ENCODE results near the gene PDCD4. TPM values are rescaled to one million over a fixed set of nuclear protein-coding genes. Genes with fewer than 3 reads are reported as not detected.

The PDCD4 gene
- total and polyA plus RNA-seq, 2 of the 13 experiments (the other 11 are each of a cell fraction or from before 2014, with no cell fraction given): 22.8 to 56.2 TPM

DNA sequence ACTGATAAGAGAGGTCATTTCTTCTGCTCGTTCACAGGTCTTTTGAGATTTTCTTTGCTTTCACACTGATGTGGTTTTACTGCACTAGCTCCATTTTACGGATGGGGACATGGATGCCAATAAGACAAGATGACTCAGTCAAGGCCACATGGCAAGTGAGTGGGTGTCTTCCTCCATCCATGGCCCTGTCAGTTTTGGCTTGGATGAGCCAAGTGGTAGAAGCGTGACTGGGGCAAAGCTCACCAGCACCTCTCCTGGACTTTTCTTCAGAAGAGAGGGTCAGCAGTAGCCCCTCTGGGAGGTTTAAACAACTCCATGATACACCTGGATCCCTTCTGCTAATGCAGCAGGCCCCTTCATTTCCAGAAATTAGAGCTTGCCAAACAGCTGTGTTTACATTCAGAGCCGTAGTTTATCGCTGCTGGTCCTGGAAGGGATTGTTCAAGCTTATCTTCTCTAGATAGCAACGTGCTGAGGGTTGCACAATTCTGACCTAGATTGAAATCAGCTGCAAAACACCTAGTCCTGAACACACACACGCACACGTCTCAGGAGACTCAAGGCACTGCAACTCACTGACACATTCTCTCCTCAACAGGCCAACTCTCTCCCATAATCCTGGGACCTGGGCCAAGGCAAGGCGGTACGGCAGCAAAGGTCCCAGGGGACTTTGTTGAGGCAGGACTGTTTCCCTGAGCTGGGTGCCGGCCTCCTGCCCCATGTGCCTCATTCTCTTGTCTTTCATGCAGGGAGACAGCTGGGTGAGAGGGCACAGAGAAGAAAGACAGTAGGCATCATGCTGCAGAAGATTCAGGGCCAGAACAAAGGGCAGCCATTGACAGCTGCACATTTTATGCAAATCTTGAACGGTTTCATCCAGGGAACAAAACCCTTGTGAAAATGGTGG is 14.2 kb upstream of the PDCD4 start (continued):
- TF ChIP-seq AHR (CRISPR knock-in tag; IDR thresholded peaks at IDR 0.05) (no peak), HDAC2 (CRISPR knock-in tag; IDR thresholded peaks at IDR 0.05) (peak; percentile 84), ZFP82 (CRISPR knock-in tag; IDR thresholded peaks at IDR 0.05; ENCODE audit: borderline replicate concordance) (no peak), PITX1 (CRISPR knock-in tag; IDR thresholded peaks at IDR 0.05) (peak; percentile 67), NFATC3 (CRISPR knock-in tag; IDR thresholded peaks at IDR 0.05) (no peak), SOX13 (IDR thresholded peaks at IDR 0.05) (peak; percentile 58), SOX13 (CRISPR knock-in tag; conservative IDR thresholded peaks at IDR 0.05 in 1 of 2, IDR thresholded peaks at IDR 0.05 in 1 of 2) (peak in 1 of 2 experiments; percentile 95; a peak in 2 of 4 replicates), PAWR (CRISPR knock-in tag; IDR thresholded peaks at IDR 0.05; ENCODE audit: borderline replicate concordance) (no peak), NR3C1 (CRISPR knock-in tag; IDR thresholded peaks at IDR 0.05) (no peak), ZNF292 (CRISPR knock-in tag; IDR thresholded peaks at IDR 0.05; ENCODE audit: borderline replicate concordance, low read depth) (peak; percentile 84; the same call in 1 of the 2 replicates), CREM (IDR thresholded peaks at IDR 0.05) (peak; percentile 38; the same call in 1 of the 2 replicates), CREM (CRISPR knock-in tag; IDR thresholded peaks at IDR 0.05) (no peak), ZNF678 (CRISPR knock-in tag; IDR thresholded peaks at IDR 0.05) (no peak), NR2F2 (IDR thresholded peaks at IDR 0.05; ENCODE audit: borderline replicate concordance, low read depth) (no peak), SMAD1 (CRISPR knock-in tag; IDR thresholded peaks at IDR 0.05; ENCODE audit: borderline replicate concordance, low read depth) (no peak), ZNF605 (CRISPR knock-in tag; IDR thresholded peaks at IDR 0.05) (no peak), EED (CRISPR knock-in tag; IDR thresholded peaks at IDR 0.05) (no peak), RFXANK (CRISPR knock-in tag; IDR thresholded peaks at IDR 0.05) (no peak)
- TF ChIP-seq, protein P1, sequence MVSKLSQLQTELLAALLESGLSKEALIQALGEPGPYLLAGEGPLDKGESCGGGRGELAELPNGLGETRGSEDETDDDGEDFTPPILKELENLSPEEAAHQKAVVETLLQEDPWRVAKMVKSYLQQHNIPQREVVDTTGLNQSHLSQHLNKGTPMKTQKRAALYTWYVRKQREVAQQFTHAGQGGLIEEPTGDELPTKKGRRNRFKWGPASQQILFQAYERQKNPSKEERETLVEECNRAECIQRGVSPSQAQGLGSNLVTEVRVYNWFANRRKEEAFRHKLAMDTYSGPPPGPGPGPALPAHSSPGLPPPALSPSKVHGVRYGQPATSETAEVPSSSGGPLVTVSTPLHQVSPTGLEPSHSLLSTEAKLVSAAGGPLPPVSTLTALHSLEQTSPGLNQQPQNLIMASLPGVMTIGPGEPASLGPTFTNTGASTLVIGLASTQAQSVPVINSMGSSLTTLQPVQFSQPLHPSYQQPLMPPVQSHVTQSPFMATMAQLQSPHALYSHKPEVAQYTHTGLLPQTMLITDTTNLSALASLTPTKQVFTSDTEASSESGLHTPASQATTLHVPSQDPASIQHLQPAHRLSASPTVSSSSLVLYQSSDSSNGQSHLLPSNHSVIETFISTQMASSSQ (IDR thresholded peaks at IDR 0.05; ENCODE audit: low read depth): peak; percentile 57; the same call in 1 of the 2 replicates
- TF ChIP-seq, protein P1 (CRISPR knock-in tag; IDR thresholded peaks at IDR 0.05; ENCODE audit: borderline replicate concordance): peak; percentile 64; the same call in 1 of the 2 replicates
- TF ChIP-seq, protein P2, sequence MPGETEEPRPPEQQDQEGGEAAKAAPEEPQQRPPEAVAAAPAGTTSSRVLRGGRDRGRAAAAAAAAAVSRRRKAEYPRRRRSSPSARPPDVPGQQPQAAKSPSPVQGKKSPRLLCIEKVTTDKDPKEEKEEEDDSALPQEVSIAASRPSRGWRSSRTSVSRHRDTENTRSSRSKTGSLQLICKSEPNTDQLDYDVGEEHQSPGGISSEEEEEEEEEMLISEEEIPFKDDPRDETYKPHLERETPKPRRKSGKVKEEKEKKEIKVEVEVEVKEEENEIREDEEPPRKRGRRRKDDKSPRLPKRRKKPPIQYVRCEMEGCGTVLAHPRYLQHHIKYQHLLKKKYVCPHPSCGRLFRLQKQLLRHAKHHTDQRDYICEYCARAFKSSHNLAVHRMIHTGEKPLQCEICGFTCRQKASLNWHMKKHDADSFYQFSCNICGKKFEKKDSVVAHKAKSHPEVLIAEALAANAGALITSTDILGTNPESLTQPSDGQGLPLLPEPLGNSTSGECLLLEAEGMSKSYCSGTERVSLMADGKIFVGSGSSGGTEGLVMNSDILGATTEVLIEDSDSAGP (CRISPR knock-in tag; IDR thresholded peaks at IDR 0.05; ENCODE audit: borderline replicate concordance): peak; percentile 51; the same call in 1 of the 2 replicates
- TF ChIP-seq, protein P3, sequence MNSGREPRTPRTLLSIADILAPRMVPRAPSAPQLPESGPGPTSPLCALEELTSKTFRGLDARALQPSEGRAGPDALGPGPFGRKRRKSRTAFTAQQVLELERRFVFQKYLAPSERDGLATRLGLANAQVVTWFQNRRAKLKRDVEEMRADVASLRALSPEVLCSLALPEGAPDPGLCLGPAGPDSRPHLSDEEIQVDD (CRISPR knock-in tag; IDR thresholded peaks at IDR 0.05; ENCODE audit: borderline replicate concordance): no peak
- TF ChIP-seq, protein P4, sequence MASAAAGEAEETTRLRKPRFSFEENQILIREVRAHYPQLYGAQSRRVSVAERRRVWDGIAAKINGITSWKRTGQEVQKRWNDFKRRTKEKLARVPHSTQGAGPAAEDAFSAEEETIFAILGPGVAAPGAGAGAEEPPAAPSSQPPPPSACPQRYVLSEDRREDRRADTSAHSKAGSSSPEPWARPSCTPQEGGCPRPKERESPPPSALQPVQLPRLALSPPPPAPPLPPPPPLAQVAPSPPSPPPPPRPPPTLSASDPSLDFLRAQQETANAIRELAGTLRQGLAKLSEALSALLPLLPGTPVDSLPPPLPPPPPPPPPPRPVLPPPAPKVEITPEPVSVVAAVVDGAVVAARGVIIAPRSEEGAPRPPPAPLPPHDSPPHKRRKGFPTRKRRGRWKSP (CRISPR knock-in tag; IDR thresholded peaks at IDR 0.05): 0 out of 2 replicates have a peak, but pooled peaks have one; percentile 48
